SK-N-SH (cell line): ENCODE measurements around the gene QRICH2. TPM values are rescaled to one million over a fixed set of nuclear protein-coding genes. Genes with fewer than 3 reads are reported as not detected.
A peak's percentile ranks its signal among the peaks of the same experiment; 100 is the strongest.

ENCODE experiments used
- CTCF ChIA-PET: fragments of 300-600, 350-600 bp; formaldehyde crosslinking; extraction: SDS; loops from one replicate; lab custom pipeline; 2021; lab: Yijun Ruan, JAX
- POLR2A ChIA-PET: fragments of 350-600 bp; sonication (Branson Sonifier 250); formaldehyde crosslinking; extraction: SDS; loops from one replicate; lab custom pipeline; 2020; ENCODE audit warnings: antibody characterized with exemption, inconsistent platforms; lab: Yijun Ruan, JAX
- DNase-seq: peaks from one replicate; pipeline ENCODE4 v3.0.0; 2012
- H2AFZ ChIP-seq: fragments of 200-600 bp; sonication (generic); 2 replicates; pipeline ENCODE4 v1.8.1; 2016; ENCODE audit warnings: antibody characterized with exemption, mild to moderate bottlenecking, low read depth
- H3F3A ChIP-seq: fragments of 200-600 bp; sonication (generic); replicated peaks from 2 replicates; pipeline ENCODE3; 2016; ENCODE audit warnings: antibody characterized with exemption, mild to moderate bottlenecking; ENCODE audit not compliant: insufficient read depth
- H3K27ac ChIP-seq, 2 experiments: fragments of 200-500 bp in 1 of 2; fragments of 200-600 bp in 1 of 2; sonication (Bioruptor generic) in 1 of 2; sonication (generic), shearing (Covaris generic) in 1 of 2; 2 replicates each; pipeline versions ENCODE4 v1.5.1 to v1.6.1; 2014 to 2016; ENCODE audit warnings: low read depth in 2 of 2, inconsistent platforms in 1 of 2, low read length in 1 of 2, mild to moderate bottlenecking in 1 of 2, mixed read lengths in 1 of 2
- H3K27me3 ChIP-seq: fragments of 200-600 bp; sonication (generic), shearing (Covaris generic); 2 replicates; pipeline ENCODE4 v1.6.1; 2016; ENCODE audit warnings: mixed run types; ENCODE audit not compliant: insufficient read depth
- H3K36me3 ChIP-seq, 2 experiments: fragments of 200-500 bp in 1 of 2; fragments of 200-600 bp in 1 of 2; sonication (Bioruptor generic) in 1 of 2; sonication (generic) in 1 of 2; replicated peaks in 1 of 2; 2 replicates each; pipeline versions ENCODE3 to v1.5.1; 2014 to 2016; ENCODE audit warnings: low read length in 1 of 2, mild to moderate bottlenecking in 1 of 2; ENCODE audit not compliant: insufficient read depth in 2 of 2, control insufficient read depth in 1 of 2
- H3K4me1 ChIP-seq, 2 experiments: fragments of 200-500 bp in 1 of 2; fragments of 200-600 bp in 1 of 2; sonication (Bioruptor generic) in 1 of 2; sonication (generic), shearing (Covaris generic) in 1 of 2; 2 replicates each; pipeline versions ENCODE4 v1.5.1 to v1.6.1; 2014 to 2016; ENCODE audit warnings: low read depth in 1 of 2, low read length in 1 of 2, mixed run types in 1 of 2; ENCODE audit not compliant: insufficient read depth in 2 of 2, control insufficient read depth in 1 of 2
- H3K4me2 ChIP-seq: fragments of 200-600 bp; sonication (generic), shearing (Covaris generic); 2 replicates; pipeline ENCODE4 v1.6.1; 2017; ENCODE audit warnings: mixed run types
- H3K4me3 ChIP-seq, 2 experiments: fragments of 200-500 bp in 1 of 2; fragments of 200-600 bp in 1 of 2; sonication (Bioruptor generic) in 1 of 2; sonication (generic), shearing (Covaris generic) in 1 of 2; 2 replicates each; pipeline versions ENCODE4 v1.5.1 to v1.8.1; 2014 to 2016; ENCODE audit warnings: low read depth in 2 of 2, inconsistent platforms in 1 of 2, low read length in 1 of 2, mild to moderate bottlenecking in 1 of 2, mixed read lengths in 1 of 2, moderate library complexity in 1 of 2
- H3K79me2 ChIP-seq: fragments of 200-600 bp; sonication (generic); 2 replicates; pipeline ENCODE4 v1.8.1; 2017; ENCODE audit warnings: mild to moderate bottlenecking; ENCODE audit not compliant: insufficient read depth
- H3K9ac ChIP-seq: fragments of 200-600 bp; sonication (generic); 2 replicates; pipeline ENCODE4 v1.6.1; 2017; ENCODE audit warnings: mixed run types
- H3K9me2 ChIP-seq: fragments of 200-600 bp; sonication (generic); 2 replicates; pipeline ENCODE4 v1.6.1; 2017; ENCODE audit warnings: mixed run types
- H3K9me3 ChIP-seq: fragments of 200-600 bp; sonication (generic); 2 replicates; pipeline ENCODE4 v1.6.1; 2017; ENCODE audit warnings: mixed run types, mild to moderate bottlenecking, moderate library complexity
- H4K20me1 ChIP-seq: fragments of 200-600 bp; sonication (generic); 2 replicates; pipeline ENCODE4 v1.6.1; 2017; ENCODE audit warnings: mild to moderate bottlenecking, mixed run types; ENCODE audit not compliant: insufficient read depth
- CHD2 ChIP-seq: fragments of 150-350 bp; IDR thresholded peaks from 2 replicates; pipeline ENCODE4 v1.6.1; 2018; ENCODE audit warnings: low read length; ENCODE audit not compliant: partially characterized antibody
- EP300 ChIP-seq, 2 experiments: IDR thresholded peaks; 2 replicates each; pipeline versions ENCODE4 v1.4.0 to v1.6.1; 2012; ENCODE audit warnings: borderline replicate concordance in 1 of 2, low read depth in 1 of 2, low read length in 1 of 2
- FOXJ3 ChIP-seq: sonication (generic); formaldehyde crosslinking; IDR thresholded peaks from 2 replicates; pipeline ENCODE4 v1.5.1; 2020; ENCODE audit warnings: mild to moderate bottlenecking, missing genetic modification reagents
- FOXM1 ChIP-seq: IDR thresholded peaks from 2 replicates; pipeline ENCODE4 v1.4.0; 2012; ENCODE audit warnings: low read depth, mild to moderate bottlenecking
- GATA2 ChIP-seq: sonication (generic); formaldehyde crosslinking; IDR thresholded peaks from 2 replicates; pipeline ENCODE4 v1.5.0; 2020; ENCODE audit warnings: mild to moderate bottlenecking, missing genetic modification reagents
- IRF3 ChIP-seq: fragments of 150-350 bp; IDR thresholded peaks from 2 replicates; pipeline ENCODE4 v1.6.1; 2016; ENCODE audit warnings: mild to moderate bottlenecking, low read depth, low read length
- JUND ChIP-seq: IDR thresholded peaks from 2 replicates; pipeline ENCODE4 v1.4.0; 2012
- MAX ChIP-seq: IDR thresholded peaks from 2 replicates; pipeline ENCODE4 v1.4.0; 2012; ENCODE audit warnings: low read depth
- MEF2A ChIP-seq: IDR thresholded peaks from 2 replicates; pipeline ENCODE4 v1.4.0; 2012; ENCODE audit warnings: low read depth, borderline replicate concordance
- NFIC ChIP-seq: IDR thresholded peaks from 2 replicates; pipeline ENCODE4 v1.4.0; 2012; ENCODE audit warnings: borderline replicate concordance
- PBX3 ChIP-seq: IDR thresholded peaks from 2 replicates; pipeline ENCODE4; 2012
- RCOR1 ChIP-seq: fragments of 150-350 bp; IDR thresholded peaks from 2 replicates; pipeline ENCODE4 v1.6.1; 2017; ENCODE audit warnings: antibody characterized with exemption, low read length
- SIN3A ChIP-seq: IDR thresholded peaks from 2 replicates; pipeline ENCODE4 v1.6.1; 2012; ENCODE audit warnings: low read depth, mild to moderate bottlenecking, low read length, moderate library complexity, borderline replicate concordance
- SMC3 ChIP-seq: IDR thresholded peaks from 2 replicates; pipeline ENCODE4 v1.6.1; 2012; ENCODE audit warnings: low read depth, low read length, improper control_type of control experiment
- TEAD4 ChIP-seq: IDR thresholded peaks from 2 replicates; pipeline ENCODE4 v1.4.0; 2012; ENCODE audit warnings: mild to moderate bottlenecking, borderline replicate concordance; ENCODE audit not compliant: insufficient read depth
- USF1 ChIP-seq: IDR thresholded peaks from 2 replicates; pipeline ENCODE4 v1.4.0; 2012; ENCODE audit warnings: low read depth, borderline replicate concordance
- USF2 ChIP-seq: fragments of 150-350 bp; IDR thresholded peaks from 2 replicates; pipeline ENCODE4 v1.6.1; 2017; ENCODE audit warnings: antibody characterized with exemption, low read length, low read depth, borderline replicate concordance
- ZBTB33 ChIP-seq: IDR thresholded peaks from 2 replicates; pipeline ENCODE4 v1.4.0; 2012; ENCODE audit warnings: low read depth, borderline replicate concordance
- WGBS: methylation state at CpG from one replicate; pipeline ENCODE4 v1.1.6; 2017; ENCODE audit warnings: low lambda C conversion rate; 5-methylcytosine and 5-hydroxymethylcytosine counted together
- polyA plus RNA-seq, 3 experiments: library from polyadenylated mRNA; depleted of rRNA; stranded (reverse); fragments of >200 nt; gene quantifications; 2 replicates each; pipeline ENCODE4 v1.2.3, GENCODE V29; 2012

Gene QRICH2
- polyA plus RNA-seq, 1 of the 3 experiments (the other 2 are of a cell fraction), result 6.2 TPM

GRCh38 chr17:76345377-76345974, 37.4 kb upstream of the QRICH2 start (continued):
- TF ChIP-seq IRF3, result no peak
- TF ChIP-seq TEAD4, result no peak
- no peak for TF ChIP-seq CHD2
- TF ChIP-seq ZBTB33, result no peak
- no peak for TF ChIP-seq FOXM1

GRCh38 chr17:76343106-76343505, 35.0 kb upstream of the QRICH2 start:
- Histone ChIP-seq H3K79me2 (peaks cover 44% of the 10 kb centered on the region), H3K36me3 (peaks cover 17 to 47% of the 10 kb centered on the region in 2 experiments), H3K27me3 (no peaks in the 10 kb centered on the region), H2AFZ (no peak overlapping the region), H4K20me1 (0 out of 2 replicates have a peak, but pooled peaks cover 3% of the 10 kb centered on the region), H3K4me3 (no peak overlapping the region), H3K9me3 (no peaks in the 10 kb centered on the region), H3K9me2 (no peaks in the 10 kb centered on the region), H3K4me1 (no peaks in the 10 kb centered on the region), H3K27ac (no peak overlapping the region), H3K9ac (no peak overlapping the region), H3K4me2 (no peak overlapping the region), H3F3A (no peaks in the 10 kb centered on the region)
- TF ChIP-seq EP300 (IDR thresholded peaks at IDR 0.05; ENCODE audit: borderline replicate concordance in 1 of 2, low read depth in 1 of 2, low read length in 1 of 2) (peak in 1 of 2 experiments; percentile 27; a peak in 1 of 4 replicates), PBX3 (no peak), GATA2 (CRISPR knock-in tag) (peak; percentile 81), MAX (no peak), USF1 (no peak), RCOR1 (no peak), USF2 (no peak), SIN3A (no peak), CHD2 (no peak), SMC3 (no peak), FOXJ3 (peak; percentile 78), FOXM1 (no peak), NFIC (no peak), MEF2A (no peak), JUND (no peak)
- POLR2A ChIA-PET, result no interaction called here
- peak; percentile 34 for DNase-seq
- CTCF ChIA-PET, result interaction anchor here (1.4 to 3.8 kb wide), 3 partner anchors 10 to 222 kb away, joined by 4 to 19 read pairs (median 10); partner anchors contain the start of gene SPHK1
- 83% methylated on average over 7 of the region's 7 CpGs for whole genome bisulfite sequencing
